Activated CD8-positive, alpha-beta memory T cell treated with anti-CD3 and anti-CD28 coated beads for 36 hours (primary cell): ENCODE data around the gene ACSL6. TPM values are rescaled to one million over a fixed set of nuclear protein-coding genes. Genes with fewer than 3 reads are reported as not detected.

Source experiments
- CTCF ChIA-PET: fragments of 350-600 bp; sonication (Branson Sonifier 250); formaldehyde crosslinking; loops from one replicate; lab custom pipeline; 2021; ENCODE audit warnings: antibody characterized with exemption; lab: Charles Lee
- POLR2A ChIA-PET: fragments of 350-600 bp; sonication (Branson Sonifier 250); formaldehyde crosslinking; loops from one replicate; lab custom pipeline; 2021; ENCODE audit warnings: antibody characterized with exemption; lab: Charles Lee
- total RNA-seq, 2 experiments: library from RNA; stranded (reverse); gene quantifications; one replicate each; pipeline ENCODE4 v1.2.3, GENCODE V29; 2021

Gene ACSL6
- total RNA-seq, 2 experiments from 2014 or later: 20.9 to 23.4 TPM

DNA sequence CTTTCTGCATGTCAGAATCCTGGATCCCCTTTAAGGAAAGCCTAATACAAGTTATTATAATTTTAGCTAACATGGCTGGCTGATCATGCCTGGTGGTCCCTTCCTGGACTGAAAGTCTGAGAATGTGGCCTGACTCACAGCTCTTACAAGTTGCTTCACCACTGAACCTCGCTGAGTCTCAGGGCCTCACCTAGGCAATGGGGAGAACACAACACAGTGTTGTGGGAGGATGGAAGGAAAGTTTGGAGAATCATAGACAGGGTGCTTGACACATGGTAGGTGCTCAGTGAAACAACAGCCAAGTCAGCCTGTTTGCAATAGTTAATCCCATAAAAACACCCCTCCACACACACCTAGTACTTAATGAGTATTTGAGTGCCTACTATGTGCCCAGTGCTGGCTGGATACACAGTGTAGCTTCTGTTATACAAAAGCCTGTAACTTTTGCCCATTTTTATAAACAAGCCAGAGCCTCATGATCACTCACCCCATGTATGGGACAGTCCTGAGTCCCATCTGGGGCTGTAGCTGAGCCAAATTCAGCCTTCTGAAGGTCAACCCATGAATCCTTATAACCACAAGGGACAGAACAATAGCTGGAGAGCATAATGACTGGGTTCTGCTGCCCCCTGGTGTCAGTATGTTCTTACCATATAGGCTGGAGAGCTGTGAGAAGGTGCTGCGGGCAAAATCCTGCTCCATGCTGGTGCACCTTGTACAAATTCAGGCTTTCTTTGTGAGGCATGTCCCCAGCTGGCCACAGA is 3.9 kb downstream of the ACSL6 start:
- ChIA-PET CTCF (interaction anchor here (0.5 to 4.1 kb wide), 19 partner anchors 9 to 484 kb away, joined by 3 to 19 read pairs (median 3); no protein-coding TSS in a partner anchor), POLR2A (no interaction called here)

- POLR2A ChIA-PET: no interaction called here
- CTCF ChIA-PET: interaction anchor here (1.0 to 4.1 kb wide), 9 partner anchors 11 to 417 kb away, joined by 3 to 19 read pairs (median 4); no protein-coding TSS in a partner anchor
Measured at GRCh38 chr5:132006331-132007120, 4.9 kb downstream of the ACSL6 start.

GRCh38 chr5:132005591-132005990 is 5.9 kb downstream of the ACSL6 start:
- CTCF ChIA-PET: interaction anchor here (0.6 to 1.1 kb wide), 2 partner anchors 416 to 420 kb away, joined by 3 to 4 read pairs; no protein-coding TSS in a partner anchor
- POLR2A ChIA-PET: no interaction called here

GRCh38 chr5:132003982-132004381 is 7.5 kb downstream of the ACSL6 start:
- POLR2A ChIA-PET: no interaction called here
- CTCF ChIA-PET: no interaction called here

- ChIA-PET CTCF (interaction anchor here (0.9 kb wide), 1 partner anchor 13 kb away, joined by 3 read pairs; no protein-coding TSS in a partner anchor), POLR2A (no interaction called here)
Measured at GRCh38 chr5:132003170-132003744, 8.2 kb downstream of the ACSL6 start.

- ChIA-PET POLR2A (no interaction called here), CTCF (interaction anchor here (0.9 kb wide), 1 partner anchor 12 kb away, joined by 3 read pairs; no protein-coding TSS in a partner anchor)
Measured at GRCh38 chr5:132002757-132003156, 8.7 kb downstream of the ACSL6 start.

- ChIA-PET POLR2A (no interaction called here), CTCF (interaction anchor here (0.9 kb wide), 1 partner anchor 11 kb away, joined by 3 read pairs; no protein-coding TSS in a partner anchor)
Measured at GRCh38 chr5:132001647-132002561, 9.6 kb downstream of the ACSL6 start.

GRCh38 chr5:132000677-132001453 is 10.6 kb downstream of the ACSL6 start:
- CTCF ChIA-PET: interaction anchor here (0.7 kb wide), 1 partner anchor 9 kb away, joined by 3 read pairs; no protein-coding TSS in a partner anchor
- POLR2A ChIA-PET: no interaction called here

DNA sequence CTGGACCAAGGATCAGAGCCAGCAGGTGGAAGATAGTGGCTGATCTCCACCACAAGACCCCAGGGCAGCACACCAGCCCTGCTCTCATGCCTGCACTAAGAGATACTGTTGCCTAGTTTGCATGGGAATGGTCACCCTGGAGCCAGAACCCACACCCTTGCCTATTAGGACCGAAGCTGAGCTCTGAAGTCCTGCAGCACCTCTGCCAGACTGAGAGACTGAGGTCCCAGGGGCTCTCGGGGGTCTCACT is 11.3 kb downstream of the ACSL6 start:
- ChIA-PET POLR2A (no interaction called here), CTCF (interaction anchor here (0.7 kb wide), 1 partner anchor 10 kb away, joined by 3 read pairs; no protein-coding TSS in a partner anchor)

- POLR2A ChIA-PET: no interaction called here
- CTCF ChIA-PET: interaction anchor here (0.7 to 1.5 kb wide), 2 partner anchors 10 to 410 kb away, joined by 3 read pairs; no protein-coding TSS in a partner anchor
Measured at GRCh38 chr5:131999441-132000240, 11.8 kb downstream of the ACSL6 start.

DNA sequence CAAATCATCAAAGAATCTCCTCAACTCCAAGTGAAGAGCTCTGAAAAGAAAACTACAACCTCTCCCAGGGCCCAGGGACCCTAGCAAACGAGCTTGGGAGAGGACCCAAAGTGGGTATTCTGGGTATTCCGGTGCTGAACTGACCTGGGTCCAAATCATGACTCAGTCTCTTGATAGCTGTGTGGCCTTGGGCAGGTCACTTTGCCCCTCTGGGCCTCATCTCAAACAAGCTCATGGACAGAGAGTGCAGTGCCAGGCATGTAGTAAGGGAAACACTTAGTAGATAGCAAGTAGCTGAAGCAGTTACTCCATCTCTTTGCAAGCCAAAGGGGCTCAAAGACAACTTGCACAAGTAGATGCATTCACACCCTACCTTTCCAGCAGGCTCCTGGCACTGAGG is 12.4 kb downstream of the ACSL6 start:
- POLR2A ChIA-PET: no interaction called here
- CTCF ChIA-PET: interaction anchor here (1.0 to 1.5 kb wide), 3 partner anchors 9 to 409 kb away, joined by 3 to 5 read pairs (median 3); no protein-coding TSS in a partner anchor

DNA sequence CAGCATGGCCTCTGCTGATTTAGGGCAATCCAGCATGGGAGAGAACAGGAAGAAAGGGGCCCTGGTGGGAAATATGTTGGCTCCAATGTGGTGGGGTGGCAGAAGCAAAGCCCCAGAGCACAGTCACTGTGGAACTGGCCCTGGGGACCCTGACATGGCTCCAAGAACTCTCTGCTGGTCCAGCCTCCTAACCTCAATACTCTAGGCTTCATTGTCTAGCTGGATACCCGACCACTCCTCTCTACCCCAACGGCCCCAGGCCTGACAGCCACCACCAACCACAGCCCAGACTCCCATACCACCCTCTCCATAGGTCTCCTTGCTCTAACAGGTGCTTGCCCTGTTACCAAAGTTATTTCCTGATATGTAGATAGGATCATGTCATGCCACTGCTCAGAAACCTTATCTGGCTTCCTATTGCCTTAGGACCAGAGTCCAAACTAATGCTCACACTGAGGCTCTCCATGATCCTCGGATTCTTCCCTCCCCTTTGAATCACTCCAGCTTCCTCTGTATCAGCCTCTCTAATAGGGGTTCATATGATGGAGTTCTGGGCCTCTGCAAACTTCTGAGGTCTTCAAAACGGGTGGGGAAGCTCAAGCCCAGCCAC is 12.9 kb downstream of the ACSL6 start:
- CTCF ChIA-PET: interaction anchor here (1.0 to 1.5 kb wide), 3 partner anchors 9 to 409 kb away, joined by 3 to 5 read pairs (median 3); no protein-coding TSS in a partner anchor

DNA sequence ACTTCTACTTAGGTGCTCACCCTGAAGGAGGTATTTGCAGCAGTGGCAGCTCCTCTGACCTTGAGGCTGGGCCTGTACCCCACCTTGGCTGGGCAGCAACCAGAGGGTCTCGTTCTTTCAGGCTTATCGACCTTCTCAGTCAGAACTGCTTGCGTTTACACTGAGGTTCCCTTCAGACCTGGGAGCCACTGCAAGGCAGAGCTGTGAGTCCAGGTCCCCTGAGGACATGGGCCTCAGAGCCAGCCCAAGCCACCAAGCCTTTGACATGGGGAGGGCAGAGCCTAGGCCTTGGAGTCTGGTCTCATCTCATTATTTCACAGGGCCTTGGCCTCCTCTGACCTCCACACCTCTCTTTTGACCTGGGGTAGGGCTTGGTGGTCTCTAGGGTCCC is 13.7 kb downstream of the ACSL6 start:
- POLR2A ChIA-PET: no interaction called here
- CTCF ChIA-PET: interaction anchor here (1.0 to 1.2 kb wide), 2 partner anchors 10 to 65 kb away, joined by 3 to 5 read pairs; no protein-coding TSS in a partner anchor

More for the DNA sequence above, 12.9 kb downstream of the ACSL6 start:
- POLR2A ChIA-PET: no interaction called here

DNA sequence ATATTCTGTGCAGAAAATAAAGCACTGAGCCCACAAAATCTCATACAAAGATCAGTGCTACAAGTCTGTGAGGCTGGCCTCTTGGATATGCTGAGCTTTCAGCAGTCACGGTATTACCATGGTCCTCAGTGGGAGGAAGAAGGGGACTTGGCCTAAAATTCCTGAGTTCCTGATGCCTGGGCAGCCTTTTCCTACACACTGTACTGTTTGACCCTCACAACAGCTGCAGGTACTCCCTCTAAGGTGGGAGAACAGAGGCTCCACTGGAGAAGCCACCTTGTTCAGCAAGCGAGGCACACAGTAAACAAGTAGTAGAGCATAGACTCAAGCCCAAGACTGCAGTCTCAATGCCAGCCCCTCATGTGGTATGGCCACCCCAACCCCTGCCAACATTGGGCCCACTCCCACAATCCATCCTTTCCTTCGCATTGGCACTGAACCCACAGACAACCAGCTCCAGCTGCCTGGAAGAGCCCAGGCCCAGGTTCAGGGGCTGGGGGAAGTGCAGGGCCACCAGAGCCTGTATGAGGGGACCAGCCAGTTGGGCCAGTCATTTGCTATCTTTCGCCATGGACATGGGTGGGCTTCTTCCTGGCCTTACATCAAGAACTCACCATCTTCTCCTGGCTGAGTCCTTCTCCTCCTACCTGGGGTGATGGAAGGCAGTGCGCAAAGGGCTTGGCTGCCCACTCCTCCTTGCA is 14.3 kb downstream of the ACSL6 start:
- CTCF ChIA-PET: interaction anchor here (1.4 kb wide), 1 partner anchor 11 kb away, joined by 10 read pairs; no protein-coding TSS in a partner anchor
- POLR2A ChIA-PET: no interaction called here

DNA sequence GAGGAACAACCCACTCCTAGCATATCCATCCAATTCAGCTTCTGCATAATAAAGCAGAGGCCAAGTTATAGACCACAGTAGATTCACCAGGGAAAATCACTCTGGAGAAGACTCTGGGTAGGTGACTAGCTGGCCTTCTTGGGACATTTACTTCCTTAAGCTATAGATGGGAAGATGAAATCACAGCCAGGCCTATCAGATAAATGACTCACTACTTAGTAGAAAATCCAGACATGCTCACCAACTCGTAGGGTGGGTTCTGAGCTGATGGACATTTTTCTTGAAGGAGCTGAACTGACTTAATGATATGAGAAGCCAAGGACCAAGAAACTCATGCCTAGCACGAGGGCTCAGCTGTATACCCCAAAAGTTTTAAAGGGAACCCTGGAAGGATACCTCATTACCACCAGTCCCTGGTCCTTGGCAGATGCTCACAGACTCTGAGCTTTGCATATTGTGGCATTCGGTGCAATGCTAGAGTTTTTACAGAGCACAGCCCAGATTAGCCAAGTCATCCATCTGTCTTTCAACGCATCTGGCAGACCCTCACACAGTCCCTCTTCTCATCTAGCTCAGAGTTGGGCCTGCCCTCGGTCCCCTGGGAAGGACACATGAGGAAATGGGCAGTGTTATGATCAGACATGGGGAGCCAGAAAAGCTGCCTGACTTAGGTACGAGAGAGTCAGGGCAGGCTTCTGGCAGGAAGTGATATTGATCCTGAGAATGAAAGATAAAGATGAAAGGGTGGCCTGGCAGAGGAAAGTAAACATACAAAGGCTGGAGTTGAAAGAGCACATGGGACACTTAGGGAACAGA is 15.0 kb downstream of the ACSL6 start:
- ChIA-PET CTCF (interaction anchor here (1.4 kb wide), 1 partner anchor 12 kb away, joined by 10 read pairs; no protein-coding TSS in a partner anchor), POLR2A (no interaction called here)
